Left cardiac atrium (tissue), 4 donors: Measurements from ENCODE around the gene FAM90A1. TPM values are rescaled to one million over a fixed set of nuclear protein-coding genes. Genes with fewer than 3 reads are reported as not detected.
A peak's percentile ranks its signal among the peaks of the same experiment; 100 is the strongest.
"Not testable (repeated sequence)": the region's sequence is repeated elsewhere in the genome, so short reads cannot be mapped to it uniquely, and the experiment has no call there.

Experiments
- ATAC-seq, 2 donors: fragments of 200-7000 bp; cut with Tn5 transposase; one replicate each; pipeline ENCODE4 v1.9.1; 2020; ENCODE audit warnings: mild to moderate bottlenecking in 2 of 2, moderate library complexity in 2 of 2
- DNase-seq: peaks from one replicate; pipeline ENCODE4 v3.0.0-alpha.2; 2020
- intact Hi-C, 2 donors: fragments of 100-400 bp; cut with DNase I; formaldehyde crosslinking; loops; one replicate each; pipeline versions ENCODE4 v1.14.1 to v1.15.1; 2022 to 2023
- total RNA-seq, 2 donors: library from RNA; stranded (reverse); fragmentation: NEBNext Ultra II Directional; extraction: Animal tissue kit (Norgen Biotek cat#: 25700); gene quantifications; one replicate each; pipeline ENCODE4 v1.2.1, GENCODE V29; 2021
- donor health status: DM: no; HTN: yes; CAD: no.
- donor health status: DM: no; HTN: yes; CAD: no; lungs with severe emphysema.
- donor health status: DM: yes; HTN: yes; CAD: no.
- donor health status: Dilated cardiomyopathy.

The FAM90A1 gene
- total RNA-seq, 2 donors from 2014 or later: 0.16 to 0.62 TPM

- intact Hi-C loops: loop anchor here in 1 of 2 donors (10.0 kb wide), 1 partner anchor 131 kb away; no protein-coding TSS in a partner anchor
- not testable (repeated sequence) for DNase-seq, ATAC-seq
Measured at GRCh38 chr12:8235316-8236157, 8.1 kb upstream of the FAM90A1 start.

- not testable (repeated sequence) for DNase-seq, ATAC-seq
- intact Hi-C loops: loop anchor here in 1 of 2 donors (10.0 kb wide), 1 partner anchor 130 kb away; no protein-coding TSS in a partner anchor
Measured at GRCh38 chr12:8234746-8235145, 7.3 kb upstream of the FAM90A1 start.

- intact Hi-C loops: loop anchor here (2.0 to 10.0 kb wide), 2 partner anchors 125 to 129 kb away; no protein-coding TSS in a partner anchor
- ATAC-seq, DNase-seq: not testable (repeated sequence)
Measured at GRCh38 chr12:8233935-8234495, 6.6 kb upstream of the FAM90A1 start.

DNA sequence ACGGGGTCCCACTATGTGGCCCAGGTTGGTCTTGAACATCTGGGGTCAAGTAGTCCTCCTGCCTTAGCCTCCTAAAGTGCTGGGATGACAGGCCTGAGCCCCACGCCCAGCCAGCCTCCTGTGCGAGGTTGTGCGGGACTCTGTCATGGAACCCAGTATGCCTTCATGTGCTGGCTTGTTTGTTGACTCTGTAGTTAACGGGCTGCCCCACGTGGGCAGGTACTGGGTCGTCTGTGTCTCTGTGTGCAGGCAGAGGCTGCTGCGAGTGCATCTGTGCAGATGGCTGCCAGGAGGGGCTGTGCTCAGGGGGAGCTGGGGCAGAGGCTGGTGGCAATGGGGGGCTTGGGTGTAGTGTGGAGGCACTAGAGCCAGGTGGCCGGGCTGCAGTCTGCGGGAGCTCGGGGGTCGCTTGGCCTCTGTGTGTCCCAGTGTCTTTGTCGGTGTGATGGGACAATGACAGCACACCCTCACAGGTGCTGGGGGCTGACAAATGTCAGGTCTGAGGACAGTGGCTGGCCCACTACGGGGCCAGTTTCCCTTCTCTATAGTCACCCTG is 6.0 kb upstream of the FAM90A1 start:
- not testable (repeated sequence) for DNase-seq, ATAC-seq
- intact Hi-C loops: loop anchor here (2.0 to 10.0 kb wide), 2 partner anchors 125 to 129 kb away; no protein-coding TSS in a partner anchor

DNA sequence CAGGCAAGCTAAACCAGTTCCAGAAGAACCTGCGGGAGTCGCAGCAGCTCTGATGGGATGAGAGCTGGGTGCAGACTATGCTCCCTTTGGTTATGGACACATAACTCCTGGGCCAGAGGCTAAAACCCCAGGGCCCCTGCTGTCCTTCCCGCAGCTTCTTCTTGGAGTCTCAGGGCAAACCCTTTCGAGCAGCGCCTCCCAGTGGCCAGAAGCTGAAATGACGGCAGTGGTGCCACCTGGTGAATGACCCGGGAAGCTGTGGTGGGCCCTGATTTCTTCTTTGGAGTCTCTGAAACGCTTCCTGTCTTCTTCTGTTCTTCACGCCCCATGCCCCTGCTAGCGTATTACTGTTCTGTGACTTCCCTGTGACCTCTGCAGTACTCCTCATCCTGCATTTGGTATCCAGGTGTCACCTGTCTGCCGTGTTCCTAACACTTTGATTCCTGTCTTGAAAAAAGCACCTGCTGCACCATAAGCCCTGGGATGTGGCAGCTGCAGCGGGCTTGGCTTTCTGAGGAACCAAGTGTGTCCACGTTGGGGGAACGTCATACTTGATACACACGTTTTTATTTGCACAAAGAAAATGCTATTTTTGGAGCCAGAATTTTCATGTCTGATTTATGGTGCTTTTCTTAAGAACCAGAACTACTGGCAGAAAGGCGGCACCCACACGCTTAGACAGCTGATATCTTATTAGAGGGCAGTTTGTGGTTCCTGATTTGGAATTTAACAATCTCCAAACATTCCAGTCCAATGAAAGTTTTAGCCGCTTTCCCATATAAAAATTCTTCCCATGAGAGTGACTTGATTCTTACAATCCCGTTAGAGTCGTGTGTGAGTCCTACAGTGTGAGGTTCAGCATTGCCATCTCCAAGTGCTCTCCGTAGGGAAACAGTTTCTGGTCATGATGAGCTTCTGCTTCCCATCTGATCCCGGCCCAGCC is 4.5 kb upstream of the FAM90A1 start:
- not testable (repeated sequence) for DNase-seq

GRCh38 chr12:8231049-8231448 is 3.6 kb upstream of the FAM90A1 start:
- not testable (repeated sequence) for ATAC-seq, DNase-seq
- intact Hi-C loops: loop anchor here in 1 of 2 donors (10.0 kb wide), 1 partner anchor 126 kb away; no protein-coding TSS in a partner anchor

More for the DNA sequence above, 4.5 kb upstream of the FAM90A1 start:
- intact Hi-C loops: loop anchor here (2.0 to 10.0 kb wide), 2 partner anchors 123 to 127 kb away; no protein-coding TSS in a partner anchor
- not testable (repeated sequence) for ATAC-seq

DNA sequence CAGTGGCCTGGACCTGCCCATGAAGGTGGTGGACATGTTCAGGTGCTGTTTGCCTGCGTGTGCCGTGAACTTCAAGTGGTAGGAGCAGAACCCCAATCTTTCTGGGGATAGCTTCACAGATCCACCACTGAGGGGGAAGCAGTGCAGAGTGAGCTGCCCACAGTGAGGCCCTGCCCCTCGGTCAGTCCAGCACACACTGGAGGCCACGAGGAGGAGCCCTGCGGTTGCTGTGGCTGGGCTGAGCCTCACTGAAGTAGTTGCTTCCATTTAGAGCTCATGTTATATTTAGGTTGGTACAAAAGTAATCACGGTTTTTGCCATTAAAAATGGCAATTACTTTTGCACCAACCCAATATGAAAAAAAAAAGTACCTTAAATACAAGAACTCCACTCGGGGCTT is 2.1 kb upstream of the FAM90A1 start:
- intact Hi-C loops, DNase-seq, ATAC-seq: not testable (repeated sequence)

- DNase-seq, ATAC-seq, intact Hi-C loops: not testable (repeated sequence)
Measured at GRCh38 chr12:8228607-8229006, 1.2 kb upstream of the FAM90A1 start.

- ATAC-seq, intact Hi-C loops: not testable (repeated sequence)
Measured at GRCh38 chr12:8227732-8228077, 287 bp upstream of the FAM90A1 start.

GRCh38 chr12:8226355-8226754 is 1.1 kb downstream of the FAM90A1 start:
- ATAC-seq (no peak), DNase-seq (no peak)
- intact Hi-C loops: no loop called here

More at GRCh38 chr12:8227732-8228077, 287 bp upstream of the FAM90A1 start:
- not testable (repeated sequence) for DNase-seq

DNA sequence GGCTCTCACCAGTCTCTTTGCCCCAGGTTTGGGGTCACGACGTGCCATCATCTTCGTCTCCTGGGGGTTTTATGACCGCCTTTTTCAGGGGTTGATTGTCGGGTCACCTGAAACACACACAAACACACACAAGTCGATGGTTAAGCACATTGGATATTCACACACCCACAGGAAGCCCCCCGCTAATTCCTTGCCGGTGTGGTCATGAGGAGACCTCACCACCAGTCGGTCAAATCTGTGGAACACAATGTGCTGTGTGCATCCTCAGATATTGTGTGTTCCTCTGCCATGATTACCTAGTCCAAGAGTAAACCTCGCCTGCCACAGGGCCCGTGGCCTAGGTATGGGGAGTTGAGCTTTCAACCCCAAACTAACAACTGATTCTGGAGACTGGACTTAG is 2.6 kb downstream of the FAM90A1 start:
- DNase-seq, ATAC-seq, intact Hi-C loops: not testable (repeated sequence)

GRCh38 chr12:8223646-8224045 is 3.8 kb downstream of the FAM90A1 start:
- intact Hi-C loops, DNase-seq, ATAC-seq: not testable (repeated sequence)

- DNase-seq, intact Hi-C loops: not testable (repeated sequence)
Measured at GRCh38 chr12:8222303-8222702, 5.1 kb downstream of the FAM90A1 start.

DNA sequence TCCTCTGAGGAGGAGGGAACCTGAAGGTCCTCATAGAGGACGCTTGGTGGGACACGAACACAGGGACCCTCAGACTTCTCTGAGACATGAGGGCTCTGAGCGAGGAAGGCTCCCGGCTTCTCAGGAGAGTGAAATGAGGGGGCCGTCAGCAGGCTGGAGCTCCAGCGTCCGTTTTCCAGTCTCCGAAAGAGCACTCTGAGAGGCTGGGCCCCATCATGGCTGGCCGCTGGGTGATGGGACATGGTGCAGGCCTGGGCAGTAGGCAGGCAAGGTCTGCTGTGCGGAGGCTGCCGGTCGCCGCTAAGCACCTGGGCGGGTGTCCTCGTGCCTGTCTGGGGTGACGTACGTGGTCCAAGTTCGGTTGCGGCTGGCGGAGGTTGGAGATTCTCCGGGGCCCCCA is 5.6 kb downstream of the FAM90A1 start:
- intact Hi-C loops, ATAC-seq, DNase-seq: not testable (repeated sequence)

More at GRCh38 chr12:8222303-8222702, 5.1 kb downstream of the FAM90A1 start:
- ATAC-seq: not testable (repeated sequence)

DNA sequence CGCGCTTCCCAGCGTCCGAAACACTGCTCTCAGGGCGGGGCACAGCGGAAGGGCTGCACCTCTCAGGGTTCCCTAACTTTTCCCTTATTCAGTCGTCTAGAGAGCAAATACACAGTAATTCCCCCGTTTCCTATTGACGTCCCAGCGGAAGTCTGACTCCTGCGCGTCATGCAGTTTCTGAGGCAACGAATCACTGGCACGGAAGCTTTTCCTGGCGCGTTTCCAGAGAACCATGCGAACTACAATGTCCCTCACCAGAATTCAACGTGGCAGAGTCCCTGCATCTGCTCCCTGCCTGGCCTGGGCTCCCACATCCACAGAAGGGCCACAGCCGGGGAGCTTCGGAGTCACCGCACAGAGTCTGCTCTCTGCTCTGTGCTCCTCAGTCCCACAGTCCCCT is 6.0 kb downstream of the FAM90A1 start:
- peak; percentile 84 for DNase-seq
- intact Hi-C loops, ATAC-seq: not testable (repeated sequence)

DNA sequence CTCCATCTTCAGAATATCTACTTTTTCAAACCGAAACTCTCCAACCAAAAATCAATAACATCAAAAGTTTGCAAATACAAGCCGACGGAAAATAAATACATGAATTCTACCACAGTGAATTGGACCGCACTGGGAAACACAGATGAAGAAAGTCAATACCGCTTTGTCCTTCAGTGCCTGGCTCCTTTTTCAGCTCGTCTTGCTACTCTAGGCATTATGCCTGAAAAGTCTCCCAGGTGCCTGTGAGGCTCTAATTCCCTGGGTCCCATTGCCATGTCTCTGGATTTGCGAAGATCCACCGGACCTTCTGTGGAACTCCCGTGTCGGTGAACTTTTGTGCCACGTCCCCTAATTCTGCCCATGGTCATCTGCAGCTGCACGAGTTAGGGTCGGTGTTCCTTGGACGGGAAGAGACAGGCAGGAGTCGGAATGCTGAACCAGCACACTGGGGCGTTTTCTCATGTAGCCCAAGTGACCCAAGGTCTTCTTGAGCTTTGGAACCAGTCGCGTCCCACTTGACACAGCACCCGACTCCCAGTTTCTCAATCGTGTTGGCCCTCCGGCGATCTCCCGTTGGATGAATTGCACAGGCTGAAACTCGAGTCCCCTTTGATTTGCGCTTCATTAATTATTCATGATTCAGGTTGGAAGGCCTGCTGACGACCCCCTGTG is 8.6 kb downstream of the FAM90A1 start:
- ATAC-seq, DNase-seq, intact Hi-C loops: not testable (repeated sequence)

- DNase-seq, ATAC-seq, intact Hi-C loops: not testable (repeated sequence)
Measured at GRCh38 chr12:8197685-8198308, 29.6 kb downstream of the FAM90A1 start.
